HFFc6 (cell line): ENCODE results near the gene ARL10. TPM values are rescaled to one million over a fixed set of nuclear protein-coding genes. Genes with fewer than 3 reads are reported as not detected.
A peak's percentile ranks its signal among the peaks of the same experiment; 100 is the strongest.

Source experiments
- DNase-seq: peaks from one replicate; pipeline ENCODE4 v3.0.0-alpha.2; 2018
- H3K27ac Mint-ChIP-seq: 2 replicates; pipeline ENCODE4 v1.8.0; 2020; ENCODE audit warnings: mild to moderate bottlenecking, mixed read lengths
- H3K27me3 Mint-ChIP-seq: 2 replicates; pipeline ENCODE4 v1.8.0; 2021; ENCODE audit warnings: mild to moderate bottlenecking, moderate library complexity, mixed read lengths; ENCODE audit not compliant: insufficient read depth
- H3K36me3 Mint-ChIP-seq: 2 replicates; pipeline ENCODE4 v1.8.0; 2021; ENCODE audit warnings: low read depth, mixed read lengths
- H3K4me1 Mint-ChIP-seq: 2 replicates; pipeline ENCODE4 v1.8.0; 2020; ENCODE audit warnings: low read depth, mixed read lengths
- H3K4me3 Mint-ChIP-seq: 2 replicates; pipeline ENCODE4 v1.8.0; 2020; ENCODE audit warnings: mild to moderate bottlenecking, moderate library complexity, mixed read lengths
- H3K9me3 Mint-ChIP-seq: 2 replicates; pipeline ENCODE4 v1.8.0; 2020; ENCODE audit warnings: mild to moderate bottlenecking, mixed read lengths
- CTCF ChIP-seq: fragments of 200-600 bp; sonication (generic); IDR thresholded peaks from 2 replicates; pipeline ENCODE4 v1.5.0; 2021; ENCODE audit warnings: antibody characterized with exemption, mild to moderate bottlenecking
- total RNA-seq, 6 experiments: library from RNA; stranded (reverse); fragmentation: NEBNext Ultra II Directional; extraction: Animal tissue kit (Norgen Biotek cat#: 25700); gene quantifications; 2 replicates in 1 of 6; 3 replicates in 5 of 6; pipeline ENCODE4 v1.2.3, GENCODE V29; 2021

The ARL10 gene
- total RNA-seq, 6 experiments from 2014 or later, result 6.6 to 8.9 (median 8.0) TPM

- Mint-ChIP-seq H3K4me1 (peaks cover 22% of the 10 kb centered on the region), H3K9me3 (no peaks in the 10 kb centered on the region), H3K27ac (no peak overlapping the region), H3K4me3 (no peak overlapping the region), H3K36me3 (peaks cover 36% of the 10 kb centered on the region), H3K27me3 (no peaks in the 10 kb centered on the region; the same call in none of the 2 replicates)
- TF ChIP-seq CTCF, result no peak
- DNase-seq, result no peak
Observed at GRCh38 chr5:176383248-176383905, 18.1 kb downstream of the ARL10 start.

- Mint-ChIP-seq H3K9me3 (no peaks in the 10 kb centered on the region), H3K4me3 (no peak overlapping the region), H3K36me3 (peaks cover 36% of the 10 kb centered on the region), H3K27ac (0 out of 2 replicates have a peak overlapping the region, but pooled peaks have one; percentile 26), H3K27me3 (peaks cover 3% of the 10 kb centered on the region), H3K4me1 (peaks cover 22% of the 10 kb centered on the region)
- DNase-seq, result no peak
- TF ChIP-seq CTCF, result no peak
Observed at GRCh38 chr5:176383961-176384360, 18.7 kb downstream of the ARL10 start.

- H3K27me3 Mint-ChIP-seq, result peaks cover 3% of the 10 kb centered on the region
Observed at GRCh38 chr5:176384366-176384930, 19.2 kb downstream of the ARL10 start.

GRCh38 chr5:176384991-176385390, 19.7 kb downstream of the ARL10 start:
- Mint-ChIP-seq H3K27me3 (peaks cover 3% of the 10 kb centered on the region), H3K4me1 (peaks cover 29% of the 10 kb centered on the region), H3K36me3 (peaks cover 40% of the 10 kb centered on the region), H3K9me3 (no peaks in the 10 kb centered on the region), H3K27ac (no peak overlapping the region), H3K4me3 (no peak overlapping the region)
- DNase-seq, result no peak
- no peak for TF ChIP-seq CTCF

More at GRCh38 chr5:176384366-176384930, 19.2 kb downstream of the ARL10 start:
- no peak for TF ChIP-seq CTCF
- no peak for DNase-seq
- H3K4me3 Mint-ChIP-seq, result no peak overlapping the region
- no peaks in the 10 kb centered on the region for H3K9me3 Mint-ChIP-seq
- peaks cover 37% of the 10 kb centered on the region for H3K36me3 Mint-ChIP-seq
- H3K4me1 Mint-ChIP-seq, result peaks cover 25% of the 10 kb centered on the region
- 0 out of 2 replicates have a peak overlapping the region, but pooled peaks have one; percentile 26 for H3K27ac Mint-ChIP-seq

- Mint-ChIP-seq H3K36me3 (peaks cover 49% of the 10 kb centered on the region), H3K27ac (peak overlapping the region; percentile 98; the same call in 1 of the 2 replicates), H3K4me3 (peak overlapping the region; percentile 97), H3K9me3 (no peaks in the 10 kb centered on the region), H3K27me3 (peaks cover 5% of the 10 kb centered on the region), H3K4me1 (peaks cover 29% of the 10 kb centered on the region)
- no peak for DNase-seq
- no peak for TF ChIP-seq CTCF
Observed at GRCh38 chr5:176386491-176386890, 21.2 kb downstream of the ARL10 start.
